B cell (primary cell): ENCODE measurements around the gene ZSWIM6. TPM values are rescaled to one million over a fixed set of nuclear protein-coding genes. Genes with fewer than 3 reads are reported as not detected.

Experiments
- ATAC-seq: fragments of 200-7000 bp; cut with Tn5 transposase; one replicate; pipeline ENCODE4 v1.10.0; 2021; ENCODE audit warnings: low read depth, mild to moderate bottlenecking, moderate number of reproducible peaks, moderate library complexity
- CTCF ChIA-PET: fragments of 350-600 bp; sonication (Branson Sonifier 250); formaldehyde crosslinking; loops from one replicate; lab custom pipeline; 2021; ENCODE audit warnings: antibody characterized with exemption, inconsistent platforms; lab: Charles Lee
- POLR2A ChIA-PET: fragments of 350-600 bp; sonication (Branson Sonifier 250); formaldehyde crosslinking; loops from one replicate; lab custom pipeline; 2021; ENCODE audit warnings: antibody characterized with exemption; lab: Charles Lee
- DNase-seq: peaks from one replicate; pipeline ENCODE4 v3.0.0; 2013
- H2AFZ ChIP-seq: 2 replicates; pipeline ENCODE4 v1.6.1; 2012; ENCODE audit warnings: mild to moderate bottlenecking, low read depth, low read length; ENCODE audit not compliant: insufficient read depth, poor library complexity, severe bottlenecking
- H3K27ac ChIP-seq, 2 donors: 1 replicate in 1 of 2; 2 replicates in 1 of 2; pipeline ENCODE4 v1.5.1; 2012 to 2013; ENCODE audit warnings: low read length in 2 of 2, mild to moderate bottlenecking in 2 of 2, moderate library complexity in 1 of 2
- H3K27me3 ChIP-seq, 4 experiments: fragments of 200-600 bp in 1 of 4; sonication (generic) in 1 of 4; replicated peaks in 1 of 4; 1 replicate in 2 of 4; 2 replicates in 2 of 4; pipeline versions ENCODE4 v1.6.1 to v1.7.0; 2013 to 2016; ENCODE audit warnings: low read length in 3 of 4, mild to moderate bottlenecking in 2 of 4, mixed read lengths in 1 of 4, moderate library complexity in 1 of 4; ENCODE audit not compliant: insufficient read depth in 4 of 4, control insufficient read depth in 3 of 4; ENCODE audit errors: control extremely low read depth in 1 of 4
- H3K36me3 ChIP-seq, 2 experiments: replicated peaks in 1 of 2; 1 replicate in 1 of 2; 2 replicates in 1 of 2; pipeline versions ENCODE4 v1.6.1 to v1.7.1; 2013; ENCODE audit warnings: low read length in 1 of 2; ENCODE audit not compliant: insufficient read depth in 2 of 2, control insufficient read depth in 1 of 2; ENCODE audit errors: control extremely low read depth in 1 of 2, extremely low read depth in 1 of 2
- H3K4me1 ChIP-seq, 2 donors: fragments of 200-600 bp in 1 of 2; sonication (generic) in 1 of 2; 1 replicate in 1 of 2; 2 replicates in 1 of 2; pipeline versions ENCODE4 v1.5.1 to v1.6.1; 2013 to 2017; ENCODE audit warnings: low read length in 2 of 2; ENCODE audit not compliant: control insufficient read depth in 2 of 2, insufficient read depth in 2 of 2
- H3K4me2 ChIP-seq: replicated peaks from 2 replicates; pipeline ENCODE3; 2012; ENCODE audit warnings: mild to moderate bottlenecking, low read depth, low read length; ENCODE audit not compliant: poor library complexity, severe bottlenecking
- H3K4me3 ChIP-seq, 5 experiments: fragments of 200-600 bp in 1 of 5; sonication (generic) in 1 of 5; 1 replicate in 3 of 5; 2 replicates in 2 of 5; pipeline versions ENCODE4 v1.5.1 to v1.7.0; 2011 to 2016; ENCODE audit warnings: low read length in 4 of 5, mild to moderate bottlenecking in 4 of 5, low read depth in 2 of 5, control low read depth in 1 of 5, moderate library complexity in 1 of 5; ENCODE audit not compliant: insufficient read depth in 1 of 5; ENCODE audit errors: control extremely low read depth in 1 of 5, extremely low read depth in 1 of 5
- H3K79me2 ChIP-seq: fragments of 200-600 bp; sonication (generic); one replicate; pipeline ENCODE4 v1.6.0; 2016; ENCODE audit warnings: low read length; ENCODE audit not compliant: control insufficient read depth, insufficient read depth
- H3K9ac ChIP-seq: fragments of 200-600 bp; sonication (generic); 2 replicates; pipeline ENCODE4 v1.6.1; 2017; ENCODE audit warnings: mild to moderate bottlenecking, low read length, moderate library complexity
- H3K9me3 ChIP-seq, 3 donors: one replicate each; pipeline versions ENCODE4 v1.6.1 to v1.7.1; 2013; ENCODE audit warnings: low read length in 2 of 3; ENCODE audit not compliant: control insufficient read depth in 2 of 3, insufficient read depth in 1 of 3; ENCODE audit errors: control extremely low read depth in 1 of 3
- H4K20me1 ChIP-seq: 2 replicates; pipeline ENCODE4 v1.6.0; 2012; ENCODE audit warnings: mild to moderate bottlenecking, low read length; ENCODE audit not compliant: insufficient read depth, control insufficient read depth, poor library complexity, severe bottlenecking
- H3K27ac Mint-ChIP-seq: one replicate; pipeline ENCODE4 v1.8.0; 2021; ENCODE audit warnings: mixed read lengths
- H3K27me3 Mint-ChIP-seq: one replicate; pipeline ENCODE4 v1.8.0; 2021; ENCODE audit warnings: mixed read lengths
- H3K4me1 Mint-ChIP-seq: one replicate; pipeline ENCODE4 v1.8.0; 2021; ENCODE audit warnings: mixed read lengths
- H3K4me3 Mint-ChIP-seq: one replicate; pipeline ENCODE4 v1.8.0; 2021; ENCODE audit warnings: mixed read lengths
- H3K9me3 Mint-ChIP-seq: one replicate; pipeline ENCODE4 v1.8.0; 2022; ENCODE audit warnings: mixed read lengths; ENCODE audit not compliant: insufficient read depth
- CTCF ChIP-seq: fragments of 200-600 bp; IDR thresholded peaks from one replicate; pipeline ENCODE4 v1.8.0; 2022; ENCODE audit warnings: antibody characterized with exemption, mild to moderate bottlenecking
- EZH2 ChIP-seq: IDR thresholded peaks from 2 replicates; pipeline ENCODE4 v1.6.1; 2012; ENCODE audit warnings: borderline replicate concordance, low read depth, mild to moderate bottlenecking, moderate library complexity, low read length; ENCODE audit not compliant: insufficient read depth, poor library complexity, severe bottlenecking
- WGBS: methylation state at CpG from one replicate; pipeline ENCODE4 v1.1.5; 2013; ENCODE audit warnings: missing lambda C conversion rate; ENCODE audit not compliant: insufficient coverage; 5-methylcytosine and 5-hydroxymethylcytosine counted together
- intact Hi-C: fragments of 100-400 bp; cut with micrococcal nuclease; formaldehyde crosslinking; loops from one replicate; pipeline ENCODE4 v1.10.0; 2022
- polyA plus RNA-seq: library from polyadenylated mRNA; depleted of rRNA; stranded (reverse); fragments of >200 nt; gene quantifications from 2 replicates; pipeline ENCODE4 v1.2.3, GENCODE V29; 2012
- total RNA-seq, 2 donors: library from RNA; stranded (reverse); fragments of 120-200 nt in 1 of 2; gene quantifications; 1 replicate in 1 of 2; 2 replicates in 1 of 2; pipeline versions ENCODE4 v1.2.3 to v1.2.4, GENCODE V29; 2013 to 2022

The ZSWIM6 gene
- total and polyA plus RNA-seq, 2 donors (not counting 1 experiment from before 2014, with no cell fraction given): 7.9 to 16.4 TPM

- Mint-ChIP-seq H3K4me3 (no peak overlapping the region), H3K9me3 (no peaks in the 10 kb centered on the region), H3K4me1 (peaks cover 33% of the 10 kb centered on the region), H3K27ac (no peak overlapping the region), H3K27me3 (no peaks in the 10 kb centered on the region)
- Histone ChIP-seq H3K4me2 (no peak overlapping the region), H3K27me3 (no peaks in the 10 kb centered on the region), H3K4me1 (peaks cover 0 to 3% of the 10 kb centered on the region in 2 donors), H3K27ac (no peak overlapping the region), H3K4me3 (no peak overlapping the region), H3K9me3 (peaks cover 0 to 5% (median 0%) of the 10 kb centered on the region in 3 donors), H4K20me1 (peaks cover 69% of the 10 kb centered on the region), H3K9ac (no peak overlapping the region), H3K79me2 (peaks cover 96% of the 10 kb centered on the region), H3K36me3 (no peaks in the 10 kb centered on the region), H2AFZ (no peak overlapping the region)
- POLR2A ChIA-PET: no interaction called here
- WGBS: no CpG with 5 or more reads among the region's 3 CpGs
- TF ChIP-seq CTCF (no peak), EZH2 (no peak)
- CTCF ChIA-PET: no interaction called here
- intact Hi-C loops: no loop called here
- DNase-seq (no peak), ATAC-seq (no peak)
Measured at GRCh38 chr5:61340775-61341361, 8.8 kb downstream of the ZSWIM6 start.

GRCh38 chr5:61342071-61342501 is 10.0 kb downstream of the ZSWIM6 start:
- Mint-ChIP-seq H3K4me3 (no peak overlapping the region), H3K4me1 (peaks cover 33% of the 10 kb centered on the region), H3K9me3 (no peaks in the 10 kb centered on the region), H3K27ac (no peak overlapping the region), H3K27me3 (no peaks in the 10 kb centered on the region)
- intact Hi-C loops: no loop called here
- H3K27ac ChIP-seq: no peak overlapping the region
- ChIA-PET POLR2A (no interaction called here), CTCF (no interaction called here)
- no peaks in the 10 kb centered on the region for H3K36me3 ChIP-seq
- no peak overlapping the region for H3K9ac ChIP-seq
- peaks cover 0 to 1% (median 0%) of the 10 kb centered on the region in 3 donors for H3K9me3 ChIP-seq
- H3K4me1 ChIP-seq: peaks cover 0 to 3% of the 10 kb centered on the region in 2 donors
- no CpG with 5 or more reads among the region's 4 CpGs for WGBS
- peaks cover 94% of the 10 kb centered on the region for H3K79me2 ChIP-seq
- TF ChIP-seq EZH2: no peak
- no peak for ATAC-seq
- H3K27me3 ChIP-seq: no peaks in the 10 kb centered on the region
- no peak overlapping the region for H3K4me3 ChIP-seq
- H3K4me2 ChIP-seq: no peak overlapping the region
- peaks cover 69% of the 10 kb centered on the region for H4K20me1 ChIP-seq
- no peak overlapping the region for H2AFZ ChIP-seq
- DNase-seq: no peak
